ENCODE data around the gene SERINC5. TPM values are rescaled to one million over a fixed set of nuclear protein-coding genes. Genes with fewer than 3 reads are reported as not detected.

SERINC5 gene
- total and polyA plus RNA-seq, 2 of the 4 experiments (the other 2 are of a cell fraction): 5.0 to 8.1 TPM

DNA sequence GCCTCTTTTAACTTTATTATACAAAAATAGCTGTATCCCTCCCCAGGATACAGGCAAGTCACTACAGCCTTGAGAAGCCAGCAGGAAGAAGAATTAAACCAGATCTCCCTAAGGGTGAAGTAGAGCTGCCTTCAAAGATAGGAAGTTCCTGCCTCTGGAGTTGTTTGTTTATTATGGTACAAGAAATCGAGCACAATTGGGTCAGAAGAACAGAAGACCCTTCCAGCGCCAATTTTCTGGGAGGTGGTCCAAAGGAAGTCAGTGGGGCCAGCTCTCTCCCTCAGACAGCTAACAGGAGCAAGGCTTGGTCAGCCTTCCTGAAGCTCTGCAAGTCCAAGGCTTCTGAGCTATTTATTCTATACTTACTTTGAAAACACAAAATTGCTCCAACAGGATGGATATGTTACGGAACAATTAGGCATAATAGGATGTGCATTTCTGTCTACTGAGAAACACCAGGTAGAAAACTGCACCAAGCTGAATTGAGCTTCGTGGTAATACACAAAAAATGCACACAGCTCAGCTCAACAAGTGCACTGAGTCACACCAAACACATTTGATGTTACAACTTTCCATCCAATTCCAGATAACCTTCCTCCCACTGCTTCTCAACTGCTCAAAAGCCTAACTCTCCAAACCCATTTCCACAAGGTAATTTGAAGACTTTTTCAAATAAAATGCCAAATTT lies 16.0 kb downstream of the SERINC5 start:
- Histone ChIP-seq H3K27ac (ENCODE audit: insufficient read depth, low read length) (no peak overlapping the region), H2BK20ac (ENCODE audit: low read depth, low read length) (no peak overlapping the region), H3K27me3 (ENCODE audit: control insufficient read depth, insufficient read depth, low read length) (no peaks in the 10 kb centered on the region), H3K36me3 (ENCODE audit: control insufficient read depth, insufficient read depth, low read length) (no peaks in the 10 kb centered on the region), H2AFZ (replicated peaks; ENCODE audit: low read length, poor library complexity) (no peak overlapping the region), H2BK15ac (ENCODE audit: low read depth, low read length) (no peak overlapping the region), H3K9me3 (ENCODE audit: control insufficient read depth, insufficient read depth, low read length) (no peaks in the 10 kb centered on the region; the same call in 1 of the 2 replicates), H3K79me1 (ENCODE audit: low read depth in 1 of 2, low read length in 2 of 2) (peaks cover 4 to 19% of the 10 kb centered on the region in 2 experiments; a peak in 2 of 4 replicates), H3K4me3 (ENCODE audit: insufficient read depth, low read depth, low read length) (no peak overlapping the region), H2AK9ac (replicated peaks; ENCODE audit: low read depth, low read length, poor library complexity) (no peak overlapping the region), H4K8ac (ENCODE audit: low read depth in 2 of 2, low read length in 2 of 2) (no peak overlapping the region), H4K91ac (ENCODE audit: insufficient read depth, low read depth, low read length) (no peak overlapping the region), H3K18ac (ENCODE audit: low read depth, low read length) (no peak overlapping the region), H3K4me2 (ENCODE audit: low read depth, low read length) (no peak overlapping the region), H3K4me1 (ENCODE audit: control insufficient read depth, insufficient read depth, low read length) (peaks cover 6% of the 10 kb centered on the region), H3K56ac (ENCODE audit: extremely low read depth, insufficient read depth, low read length) (no peak overlapping the region), H2BK5ac (ENCODE audit: low read depth, low read length, poor library complexity, severe bottlenecking) (no peak overlapping the region), H3K9me1 (ENCODE audit: insufficient read depth, low read length) (no peaks in the 10 kb centered on the region), H3K4ac (ENCODE audit: low read depth, low read length) (no peak overlapping the region), H3K14ac (replicated peaks; ENCODE audit: low read depth, low read length) (no peak overlapping the region), H2AK5ac (ENCODE audit: low read depth, low read length) (no peak overlapping the region), H4K20me1 (ENCODE audit: insufficient read depth, low read length) (no peaks in the 10 kb centered on the region), H3K23ac (ENCODE audit: low read depth, low read length) (no peak overlapping the region), H3K9ac (ENCODE audit: low read depth, low read length) (no peak overlapping the region), H4K5ac (ENCODE audit: low read depth, low read length) (no peak overlapping the region), H2BK120ac (ENCODE audit: low read depth, low read length) (no peak overlapping the region)
- no CpG with 5 or more reads among the region's 4 CpGs for WGBS, 2 experiments (ENCODE audit: extremely low coverage in 2 of 2, insufficient read length in 1 of 2)
- no TSS peak for BruUV-seq (replicated peaks)
- intact Hi-C loops (cut with micrococcal nuclease): no loop called here
- dilution Hi-C loops (cut with HindIII; ENCODE audit: low sequenced_read_pairs, unreplicated experiment): no loop called here
- in situ Hi-C loops (cut with MboI; ENCODE audit: low sequenced_read_pairs): no loop called here
- CTCF ChIA-PET: no interaction called here
- ATAC-seq (ENCODE audit: low read depth): peak; percentile 63
- POLR2A ChIA-PET (ENCODE audit: unreplicated experiment): no interaction called here
- DNase-seq: peak; percentile 64
- TF ChIP-seq RCOR1 (IDR thresholded peaks at IDR 0.05; ENCODE audit: insufficient replicate concordance, low read length) (no peak), NFE2L2 (IDR thresholded peaks at IDR 0.05; ENCODE audit: low read depth, low read length) (no peak), MAFK (IDR thresholded peaks at IDR 0.05; ENCODE audit: low read depth, low read length) (no peak), RFX5 (IDR thresholded peaks at IDR 0.05; ENCODE audit: low read depth, low read length) (no peak)
